Liver (tissue), 3 donors: ENCODE results near the gene ITGB7.

Experiments used
- CTCF ChIP-seq: fragments of 150-350 bp; IDR thresholded peaks from 2 replicates; pipeline ENCODE4 v1.5.1; 2017; ENCODE audit warnings: improper control_type of control experiment, low read depth, low read length; ENCODE audit not compliant: missing input control
- EGR1 ChIP-seq, 2 donors: IDR thresholded peaks; 2 replicates each; pipeline ENCODE4 v1.6.1; 2016 to 2018; ENCODE audit warnings: antibody characterized with exemption in 2 of 2, low read depth in 2 of 2
- FOXA1 ChIP-seq: IDR thresholded peaks from 2 replicates; pipeline ENCODE4 v1.6.1; 2016; ENCODE audit warnings: antibody characterized with exemption
- GABPA ChIP-seq, 2 donors: IDR thresholded peaks in 1 of 2; conservative IDR thresholded peaks in 1 of 2; 2 replicates each; pipeline ENCODE4 v1.6.1; 2016; ENCODE audit warnings: antibody characterized with exemption in 2 of 2, mild to moderate bottlenecking in 1 of 2, moderate library complexity in 1 of 2
- HNF4G ChIP-seq: IDR thresholded peaks from 2 replicates; pipeline ENCODE4 v1.6.1; 2016; ENCODE audit warnings: antibody characterized with exemption
- JUND ChIP-seq, 2 donors: IDR thresholded peaks; 2 replicates each; pipeline ENCODE4 v1.6.1; 2016; ENCODE audit warnings: antibody characterized with exemption in 2 of 2
- MAX ChIP-seq: IDR thresholded peaks from 2 replicates; pipeline ENCODE4 v1.6.1; 2016; ENCODE audit warnings: antibody characterized with exemption
- NR2F2 ChIP-seq: IDR thresholded peaks from 2 replicates; pipeline ENCODE4 v1.6.1; 2016; ENCODE audit warnings: antibody characterized with exemption
- REST ChIP-seq: IDR thresholded peaks from 2 replicates; pipeline ENCODE4 v1.6.1; 2016; ENCODE audit warnings: antibody characterized with exemption, mild to moderate bottlenecking
- RXRA ChIP-seq, 2 donors: IDR thresholded peaks; 2 replicates each; pipeline ENCODE4 v1.6.1; 2017 to 2018; ENCODE audit warnings: antibody characterized with exemption in 2 of 2, mild to moderate bottlenecking in 1 of 2
- SP1 ChIP-seq: IDR thresholded peaks from 2 replicates; pipeline ENCODE4 v1.6.1; 2018; ENCODE audit warnings: antibody characterized with exemption, mild to moderate bottlenecking
- TAF1 ChIP-seq: conservative IDR thresholded peaks from 2 replicates; pipeline ENCODE4 v1.6.1; 2016; ENCODE audit warnings: antibody characterized with exemption, mild to moderate bottlenecking
- YY1 ChIP-seq: IDR thresholded peaks from 2 replicates; pipeline ENCODE4 v1.6.1; 2016; ENCODE audit warnings: antibody characterized with exemption, mild to moderate bottlenecking
- donor health status: healthy.
- donor health status: healthy.

- TF ChIP-seq CTCF (no peak), GABPA (IDR thresholded peaks at IDR 0.05 in 1 of 2, conservative IDR thresholded peaks at IDR 0.05 in 1 of 2) (no peak), NR2F2 (no peak), TAF1 (no peak), EGR1 (IDR thresholded peaks at IDR 0.05; ENCODE audit: low read depth in 2 of 2) (no peak), FOXA1 (no peak), MAX (no peak), SP1 (no peak), JUND (IDR thresholded peaks at IDR 0.05) (no peak), REST (no peak), RXRA (IDR thresholded peaks at IDR 0.05) (no peak), HNF4G (no peak), YY1 (no peak)
Observed at GRCh38 chr12:53211476-53212381, 4.7 kb upstream of the ITGB7 start.
